Gastrocnemius medialis (tissue), 4 donors: Measurements from ENCODE around the gene ZNF407. TPM values are rescaled to one million over a fixed set of nuclear protein-coding genes. Genes with fewer than 3 reads are reported as not detected.

Experiments
- ATAC-seq, 2 donors: fragments of 150-250 bp; one replicate each; pipeline ENCODE4 v1.9.1; 2016
- DNase-seq, 2 donors: peaks; one replicate each; pipeline ENCODE4 v3.0.0-alpha.2; 2019
- H3K27ac ChIP-seq, 4 donors: fragments of 200-600 bp; sonication (generic); 1 replicate in 1 of 4; 2 replicates in 3 of 4; pipeline ENCODE4 v1.5.1; 2016 to 2018; ENCODE audit warnings: mild to moderate bottlenecking in 2 of 4, moderate library complexity in 1 of 4
- H3K27me3 ChIP-seq, 3 donors: fragments of 200-600 bp; sonication (generic) in 2 of 3; 1 replicate in 1 of 3; 2 replicates in 2 of 3; pipeline versions ENCODE4 v1.5.1 to v1.6.0; 2016 to 2019; ENCODE audit warnings: mild to moderate bottlenecking in 1 of 3, moderate library complexity in 1 of 3
- H3K36me3 ChIP-seq, 2 donors: fragments of 200-600 bp; sonication (generic) in 1 of 2; one replicate each; pipeline ENCODE4 v1.5.1; 2017 to 2018
- H3K4me1 ChIP-seq, 2 donors: fragments of 200-600 bp; sonication (generic) in 1 of 2; one replicate each; pipeline ENCODE4 v1.5.1; 2016 to 2017; ENCODE audit warnings: mild to moderate bottlenecking in 2 of 2
- H3K4me3 ChIP-seq, 4 donors: fragments of 200-600 bp; sonication (generic) in 3 of 4; 1 replicate in 1 of 4; 2 replicates in 3 of 4; pipeline ENCODE4 v1.5.1; 2016 to 2019; ENCODE audit warnings: mild to moderate bottlenecking in 2 of 4
- H3K9me3 ChIP-seq, 3 donors: fragments of 200-600 bp; sonication (generic) in 2 of 3; 1 replicate in 1 of 3; 2 replicates in 2 of 3; pipeline ENCODE4 v1.5.1; 2016 to 2019
- CTCF ChIP-seq, 5 experiments: fragments of 450-650 bp in 3 of 5; fragments of 200-600 bp in 2 of 5; sonication (generic) in 2 of 5; IDR thresholded peaks in 4 of 5; conservative IDR thresholded peaks in 1 of 5; 1 replicate in 4 of 5; 2 replicates in 1 of 5; pipeline ENCODE4 v1.5.1; 2016 to 2019; ENCODE audit warnings: antibody characterized with exemption in 5 of 5, mild to moderate bottlenecking in 3 of 5, moderate library complexity in 3 of 5
- POLR2A ChIP-seq, 2 donors: fragments of 450-650 bp; IDR thresholded peaks; one replicate each; pipeline ENCODE4 v1.6.1; 2017; ENCODE audit warnings: antibody characterized with exemption in 2 of 2, mild to moderate bottlenecking in 2 of 2, moderate library complexity in 2 of 2
- in situ Hi-C, 4 donors: fragments of 200-750 bp; cut with MboI; loops; one replicate each; pipeline versions ENCODE4 v1.15.0 to v1.8.0; 2017; ENCODE audit warnings: low sequenced_read_pairs in 4 of 4
- intact Hi-C: fragments of 100-400 bp; cut with DNase I; formaldehyde crosslinking; loops from one replicate; pipeline ENCODE4 v1.15.1; 2023; ENCODE audit warnings: low total_unique reads
- total RNA-seq, 4 donors: library from RNA; depleted of rRNA; stranded (reverse); fragments of >200 nt; gene quantifications; one replicate each; pipeline versions ENCODE4 v1.1.0 to v1.2.3, GENCODE V29; 2016

ZNF407 gene
- total RNA-seq, 4 donors from 2014 or later = 5.9 to 11.4 (median 9.2) TPM

GRCh38 chr18:74806700-74807416 lies 209.2 kb downstream of the ZNF407 start:
- DNase-seq (no peak), ATAC-seq (peak; percentile 98)
- no peaks in the 10 kb centered on the region for H3K36me3 ChIP-seq
- in situ Hi-C loops = no loop called here
- H3K9me3 ChIP-seq = no peaks in the 10 kb centered on the region
- H3K4me1 ChIP-seq = no peaks in the 10 kb centered on the region
- intact Hi-C loops = no loop called here
- H3K4me3 ChIP-seq = no peak overlapping the region
- H3K27me3 ChIP-seq = no peaks in the 10 kb centered on the region
- TF ChIP-seq POLR2A (IDR thresholded peaks at IDR 0.05) (no peak), CTCF (IDR thresholded peaks at IDR 0.05 in 4 of 5, conservative IDR thresholded peaks at IDR 0.05 in 1 of 5) (no peak)
- H3K27ac ChIP-seq = peak overlapping the region in 1 of 4 donors; percentile 39

GRCh38 chr18:74817576-74817975 lies 219.9 kb downstream of the ZNF407 start:
- intact Hi-C loops (no loop called here), in situ Hi-C loops (no loop called here)
- no peak for TF ChIP-seq CTCF (IDR thresholded peaks at IDR 0.05 in 4 of 5, conservative IDR thresholded peaks at IDR 0.05 in 1 of 5)
- TF ChIP-seq POLR2A (IDR thresholded peaks at IDR 0.05) = no peak
- H3K27ac ChIP-seq = no peak overlapping the region
- DNase-seq = no peak
- H3K9me3 ChIP-seq = no peaks in the 10 kb centered on the region
- H3K4me1 ChIP-seq = no peaks in the 10 kb centered on the region
- no peak overlapping the region for H3K4me3 ChIP-seq
- no peaks in the 10 kb centered on the region for H3K27me3 ChIP-seq
- H3K36me3 ChIP-seq = no peaks in the 10 kb centered on the region
- ATAC-seq = no peak

GRCh38 chr18:74818516-74819175 lies 221.0 kb downstream of the ZNF407 start:
- no peaks in the 10 kb centered on the region for H3K36me3 ChIP-seq
- no peak overlapping the region for H3K27ac ChIP-seq
- ATAC-seq = no peak
- in situ Hi-C loops = no loop called here
- intact Hi-C loops = no loop called here
- H3K4me3 ChIP-seq = no peak overlapping the region
- TF ChIP-seq POLR2A (IDR thresholded peaks at IDR 0.05) (no peak), CTCF (IDR thresholded peaks at IDR 0.05 in 4 of 5, conservative IDR thresholded peaks at IDR 0.05 in 1 of 5) (no peak)
- no peaks in the 10 kb centered on the region for H3K4me1 ChIP-seq
- H3K9me3 ChIP-seq = no peaks in the 10 kb centered on the region
- DNase-seq = no peak
- no peaks in the 10 kb centered on the region for H3K27me3 ChIP-seq

- intact Hi-C loops (no loop called here), in situ Hi-C loops (no loop called here)
- Histone ChIP-seq H3K27me3 (no peaks in the 10 kb centered on the region), H3K4me3 (no peak overlapping the region), H3K36me3 (no peaks in the 10 kb centered on the region), H3K9me3 (no peaks in the 10 kb centered on the region), H3K4me1 (no peaks in the 10 kb centered on the region), H3K27ac (no peak overlapping the region)
- no peak for DNase-seq
- peak in 1 of 2 donors; percentile 33 for ATAC-seq
- TF ChIP-seq CTCF (IDR thresholded peaks at IDR 0.05 in 4 of 5, conservative IDR thresholded peaks at IDR 0.05 in 1 of 5) = peak in 1 of 5 experiments; percentile 33
- no peak for TF ChIP-seq POLR2A (IDR thresholded peaks at IDR 0.05)
These were observed 221.9 kb downstream of the ZNF407 start for GRCh38 chr18:74819433-74820059.
